ENCODE results near the gene AGBL5.
A peak's percentile ranks its signal among the peaks of the same experiment; 100 is the strongest.

Gene AGBL5

GRCh38 chr2:27084297-27085061, 33.0 kb downstream of the AGBL5 start:
- Mint-ChIP-seq H3K9me3 (no peaks in the 10 kb centered on the region), H3K36me3 (ENCODE audit: low read depth) (no peaks in the 10 kb centered on the region), H3K27ac (no peak overlapping the region), H3K27me3 (no peaks in the 10 kb centered on the region), H3K4me1 (peaks cover 40% of the 10 kb centered on the region), H3K4me3 (peak overlapping the region; percentile 80)
- no peak for DNase-seq
- no peak for ATAC-seq

- no peaks in the 10 kb centered on the region for H3K27me3 Mint-ChIP-seq
- no peak for ATAC-seq
- no peak for DNase-seq
- H3K27ac Mint-ChIP-seq: peak overlapping the region; percentile 35
- H3K36me3 Mint-ChIP-seq (ENCODE audit: low read depth): no peaks in the 10 kb centered on the region
- no peaks in the 10 kb centered on the region for H3K9me3 Mint-ChIP-seq
- peaks cover 37% of the 10 kb centered on the region for H3K4me1 Mint-ChIP-seq
- peak overlapping the region; percentile 80 for H3K4me3 Mint-ChIP-seq
Measured at GRCh38 chr2:27085062-27085672, 33.7 kb downstream of the AGBL5 start.

- Mint-ChIP-seq H3K27me3 (no peaks in the 10 kb centered on the region), H3K27ac (peak overlapping the region; percentile 35), H3K4me3 (peak overlapping the region; percentile 80), H3K4me1 (peaks cover 33% of the 10 kb centered on the region), H3K36me3 (ENCODE audit: low read depth) (no peaks in the 10 kb centered on the region), H3K9me3 (no peaks in the 10 kb centered on the region)
- ATAC-seq (no peak), DNase-seq (peak; percentile 55)
Measured at GRCh38 chr2:27085673-27086089, 34.2 kb downstream of the AGBL5 start.

GRCh38 chr2:27086090-27086723, 34.7 kb downstream of the AGBL5 start:
- H3K36me3 Mint-ChIP-seq (ENCODE audit: low read depth): no peaks in the 10 kb centered on the region
- peak; percentile 99 for DNase-seq
- no peaks in the 10 kb centered on the region for H3K27me3 Mint-ChIP-seq
- peak; percentile 93 for ATAC-seq
- no peaks in the 10 kb centered on the region for H3K9me3 Mint-ChIP-seq
- H3K4me3 Mint-ChIP-seq: peak overlapping the region; percentile 80
- H3K27ac Mint-ChIP-seq: peak overlapping the region; percentile 71
- peaks cover 27% of the 10 kb centered on the region for H3K4me1 Mint-ChIP-seq

GRCh38 chr2:27086724-27087593, 35.5 kb downstream of the AGBL5 start, which contains the start of gene KHK:
Gene KHK (plus strand): TSS chr2:27086772. CDS start chr2:27087260, 488 bp downstream.
- Mint-ChIP-seq H3K9me3 (no peaks in the 10 kb centered on the region), H3K27me3 (no peaks in the 10 kb centered on the region), H3K4me1 (peaks cover 20% of the 10 kb centered on the region), H3K36me3 (ENCODE audit: low read depth) (no peaks in the 10 kb centered on the region), H3K27ac (peak within 1 kb of the TSS; percentile 71), H3K4me3 (peak within 1 kb of the TSS; percentile 80)
- DNase-seq (peak; percentile 30), ATAC-seq (peak; percentile 1)

- DNase-seq: no peak
- no peaks in the 10 kb centered on the region for H3K27me3 Mint-ChIP-seq
- H3K4me3 Mint-ChIP-seq: peak overlapping the region; percentile 80
- no peaks in the 10 kb centered on the region for H3K36me3 Mint-ChIP-seq (ENCODE audit: low read depth)
- peaks cover 20% of the 10 kb centered on the region for H3K4me1 Mint-ChIP-seq
- H3K9me3 Mint-ChIP-seq: no peaks in the 10 kb centered on the region
- no peak overlapping the region for H3K27ac Mint-ChIP-seq
- no peak for ATAC-seq
Measured at GRCh38 chr2:27087823-27088410, 36.4 kb downstream of the AGBL5 start.

- Mint-ChIP-seq H3K36me3 (ENCODE audit: low read depth) (no peaks in the 10 kb centered on the region), H3K4me3 (no peak overlapping the region), H3K9me3 (no peaks in the 10 kb centered on the region), H3K27me3 (no peaks in the 10 kb centered on the region), H3K27ac (no peak overlapping the region), H3K4me1 (peaks cover 20% of the 10 kb centered on the region)
- DNase-seq: no peak
- ATAC-seq: no peak
Measured at GRCh38 chr2:27088634-27089033, 37.2 kb downstream of the AGBL5 start.

- Mint-ChIP-seq H3K9me3 (no peaks in the 10 kb centered on the region), H3K27ac (no peak overlapping the region), H3K4me1 (peaks cover 20% of the 10 kb centered on the region), H3K4me3 (no peak overlapping the region), H3K36me3 (ENCODE audit: low read depth) (no peaks in the 10 kb centered on the region), H3K27me3 (no peaks in the 10 kb centered on the region)
- DNase-seq (no peak), ATAC-seq (no peak)
Measured at GRCh38 chr2:27089111-27089954, 37.9 kb downstream of the AGBL5 start.

GRCh38 chr2:27091746-27092695, 40.6 kb downstream of the AGBL5 start:
- Mint-ChIP-seq H3K9me3 (no peaks in the 10 kb centered on the region), H3K27me3 (no peaks in the 10 kb centered on the region), H3K27ac (no peak overlapping the region), H3K36me3 (ENCODE audit: low read depth) (no peaks in the 10 kb centered on the region), H3K4me1 (peaks cover 18% of the 10 kb centered on the region), H3K4me3 (no peak overlapping the region)
- ATAC-seq (no peak), DNase-seq (no peak)

- ATAC-seq (no peak), DNase-seq (no peak)
- Mint-ChIP-seq H3K36me3 (ENCODE audit: low read depth) (no peaks in the 10 kb centered on the region), H3K27me3 (no peaks in the 10 kb centered on the region), H3K4me1 (peaks cover 11% of the 10 kb centered on the region), H3K27ac (no peak overlapping the region), H3K9me3 (no peaks in the 10 kb centered on the region), H3K4me3 (no peak overlapping the region)
Measured at GRCh38 chr2:27092696-27093429, 41.4 kb downstream of the AGBL5 start.

GRCh38 chr2:27093430-27094352, 42.2 kb downstream of the AGBL5 start:
- Mint-ChIP-seq H3K36me3 (ENCODE audit: low read depth) (no peaks in the 10 kb centered on the region), H3K4me3 (no peak overlapping the region), H3K9me3 (no peaks in the 10 kb centered on the region), H3K27ac (no peak overlapping the region), H3K4me1 (peaks cover 10% of the 10 kb centered on the region), H3K27me3 (no peaks in the 10 kb centered on the region)
- ATAC-seq: no peak
- no peak for DNase-seq
